A172 (cell line): ENCODE data around the gene CRK. TPM values are rescaled to one million over a fixed set of nuclear protein-coding genes. Genes with fewer than 3 reads are reported as not detected.

Source experiments
- DNase-seq: peaks from one replicate; pipeline ENCODE4 v3.0.0-alpha.2; 2015; ENCODE audit warnings: low spot score
- total RNA-seq: library from RNA; depleted of rRNA; stranded (reverse); fragments of >200 nt; shearing (Covaris generic); gene quantifications from 2 replicates; pipeline ENCODE4 v1.2.3, GENCODE V29; 2014; rRNA removed

The CRK gene
- 84.2 and 89.2 TPM in 2 replicates for total RNA-seq

DNA sequence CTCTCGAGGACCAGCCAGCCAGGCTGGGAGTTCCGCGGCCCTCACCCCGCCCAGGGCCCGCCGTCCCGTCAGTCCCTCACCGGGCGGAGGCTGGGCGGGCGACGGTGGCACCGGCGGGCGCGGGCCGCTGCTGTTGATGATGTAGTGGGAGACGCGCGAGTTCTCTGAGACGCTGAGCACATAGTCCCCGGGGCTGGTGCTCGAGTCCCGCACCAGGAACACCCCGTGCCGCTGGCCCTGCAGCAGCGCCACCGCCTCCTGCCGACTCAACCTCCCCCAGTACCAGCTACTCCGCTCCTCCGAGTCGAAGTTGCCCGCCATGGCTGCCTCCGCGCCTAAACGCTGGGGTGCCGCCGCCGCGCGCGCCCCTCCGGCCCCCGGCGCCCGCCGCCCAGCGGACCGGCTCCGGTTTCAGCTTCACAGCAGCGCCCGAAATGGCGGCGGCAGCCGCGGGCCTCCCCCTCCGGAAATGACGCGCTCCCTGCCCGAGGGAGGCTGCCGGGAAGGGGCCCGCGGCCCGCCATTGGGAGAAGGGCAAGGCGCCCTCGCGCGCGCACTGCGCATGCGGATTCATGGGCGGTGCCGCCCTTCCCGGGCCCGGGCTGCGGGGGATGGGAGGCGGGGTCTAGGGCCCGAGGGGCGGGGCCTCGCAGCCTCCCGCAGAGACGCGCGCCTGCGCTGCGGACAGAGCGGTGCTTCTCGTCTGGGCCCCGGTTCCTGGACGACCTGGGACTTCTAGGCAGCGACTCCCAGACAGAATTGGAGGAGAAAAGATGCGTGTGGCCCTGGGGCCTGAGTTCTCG, at the start of gene CRK:
TSS of gene CRK (minus strand) at position 436 of the 803 bp plus-strand sequence. CDS start at position 321, 115 bp downstream.
- peak; percentile 93 for DNase-seq

DNA sequence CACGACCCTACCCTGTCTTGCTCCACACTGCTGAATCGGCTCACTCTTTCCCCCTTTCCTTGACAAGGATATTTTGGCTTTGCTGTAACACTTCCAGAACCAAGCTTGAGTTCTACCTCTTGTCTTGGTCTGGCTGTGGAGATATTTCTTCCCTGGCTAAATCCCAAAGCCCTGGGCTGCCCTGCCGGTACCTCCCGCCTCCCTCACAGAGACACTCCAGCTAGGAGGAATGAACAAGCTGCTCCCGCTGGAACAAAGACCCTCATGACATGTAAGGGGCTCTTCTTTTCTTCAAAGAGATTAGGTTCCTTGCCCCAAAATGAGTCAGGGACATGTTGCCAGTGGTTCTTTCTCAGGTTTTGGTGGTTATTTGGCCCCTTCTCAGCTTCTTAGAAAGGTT, 49.6 kb upstream of the CRK start:
- DNase-seq, result no peak

DNA sequence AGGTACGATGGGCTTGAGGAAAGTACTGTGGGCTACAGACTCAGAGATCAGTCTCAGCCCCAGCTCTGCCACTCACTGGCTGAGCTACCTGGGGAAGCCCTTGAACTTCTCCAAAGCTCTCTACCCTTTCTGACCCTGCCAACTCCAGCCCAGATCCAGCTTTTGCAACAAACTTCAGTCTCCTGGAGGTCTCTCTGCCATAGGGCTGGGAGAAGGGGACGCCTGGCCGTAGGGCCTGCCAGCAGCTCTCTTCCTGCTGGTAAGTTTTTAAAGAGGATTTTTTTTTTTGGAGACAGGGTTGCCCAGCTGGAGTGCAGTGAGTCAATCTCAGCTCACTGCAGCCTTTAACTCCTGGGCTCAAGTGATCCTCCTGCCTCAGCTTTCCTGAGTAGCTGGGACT, 48.8 kb upstream of the CRK start:
- no peak for DNase-seq

DNA sequence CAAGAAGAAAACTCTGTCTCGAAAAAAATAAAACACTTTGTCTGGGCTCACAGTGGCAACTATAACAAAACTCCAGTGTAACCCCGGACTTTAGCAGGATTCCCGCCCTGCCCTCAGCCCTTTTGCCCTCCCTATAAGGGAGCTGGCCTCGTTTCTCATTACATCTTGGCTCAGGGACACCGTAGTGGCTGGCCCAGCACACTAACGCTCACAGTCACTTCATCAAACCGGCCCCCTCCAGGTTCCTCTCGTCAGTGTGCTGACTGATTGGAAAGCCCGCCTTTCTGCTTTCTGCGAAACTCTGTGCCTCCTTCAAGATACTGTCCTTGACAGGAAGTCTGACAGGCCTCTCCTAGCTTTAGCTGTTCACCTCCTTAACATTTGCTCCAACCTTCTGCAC, 47.7 kb upstream of the CRK start:
- no peak for DNase-seq

DNA sequence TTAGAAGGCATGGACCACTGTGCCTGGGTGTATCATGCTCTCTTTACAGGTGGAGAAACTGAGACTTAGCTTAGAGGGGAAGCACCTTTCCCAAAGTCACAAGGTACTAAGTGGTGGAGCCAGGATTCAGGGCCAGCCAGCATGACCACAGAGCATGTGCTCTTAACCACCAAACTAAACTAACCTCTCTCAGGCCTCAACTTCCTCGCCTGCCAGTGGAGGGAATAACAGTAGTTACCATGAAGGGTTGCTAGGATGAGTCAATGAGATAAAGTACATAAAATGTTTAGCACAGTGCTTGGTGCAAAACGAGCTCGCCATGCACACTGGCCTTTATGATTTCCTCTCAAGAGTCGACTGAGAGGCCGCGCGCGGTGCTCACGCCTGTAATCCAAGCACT, 42.8 kb upstream of the CRK start:
- DNase-seq, result no peak

DNA sequence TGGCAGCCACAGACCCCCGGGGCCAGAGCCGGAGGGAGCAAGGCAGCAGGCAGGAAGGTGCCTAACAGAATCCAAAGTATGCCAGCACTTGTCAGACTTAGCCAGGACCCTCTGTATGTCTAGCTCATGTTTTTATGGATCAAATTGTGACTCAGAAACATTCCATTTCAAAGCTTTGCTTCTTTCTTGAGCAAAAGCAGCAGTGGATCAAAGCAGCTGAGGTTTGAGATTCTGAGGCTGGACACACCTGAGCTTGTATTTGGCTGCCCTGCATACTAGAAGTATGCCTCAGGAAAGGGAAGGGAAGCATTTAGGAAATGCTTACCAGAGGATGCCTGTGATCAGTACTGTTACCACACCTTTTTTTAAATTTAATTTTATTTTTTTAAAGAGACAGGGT, 42.2 kb upstream of the CRK start:
- DNase-seq, result no peak

DNA sequence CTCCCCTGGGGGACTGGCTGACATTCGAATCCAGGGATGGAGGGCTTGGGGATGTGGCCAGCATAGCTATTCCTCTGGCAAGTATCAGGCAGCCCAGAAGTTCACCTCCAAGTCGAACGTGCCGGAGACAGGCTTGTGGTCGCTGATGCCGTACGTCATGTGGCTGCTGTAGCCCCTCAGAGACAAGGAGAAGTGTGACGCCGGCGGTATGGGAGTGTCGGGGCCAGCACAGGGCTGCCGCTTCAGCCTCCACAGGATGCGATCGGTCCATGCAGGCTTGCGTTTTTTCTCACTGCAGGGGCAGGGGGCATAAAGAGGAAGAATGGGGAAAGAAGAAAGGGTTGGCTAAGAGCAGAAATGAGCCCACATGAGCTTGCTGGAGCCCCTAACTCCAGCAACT, 41.8 kb upstream of the CRK start:
- DNase-seq, result no peak

DNA sequence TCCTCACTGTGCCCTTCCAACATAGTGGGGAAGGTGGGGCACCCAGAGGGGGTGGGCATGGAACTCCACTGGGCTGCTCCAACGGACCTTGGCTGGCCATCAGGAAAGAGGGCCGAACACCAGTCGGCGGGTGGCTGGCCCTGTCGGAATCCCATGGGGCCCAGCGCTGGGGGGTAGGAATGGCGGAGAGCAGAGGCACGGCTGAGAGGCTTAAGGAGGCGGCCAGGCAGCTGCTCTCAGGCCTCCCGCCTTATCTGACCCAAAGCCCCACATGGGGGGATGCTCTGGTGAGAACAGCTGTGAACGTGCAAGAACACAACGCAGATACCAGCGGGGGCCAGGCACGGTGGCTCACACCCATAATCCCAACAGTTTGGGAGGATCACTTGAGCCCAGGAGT, 40.8 kb upstream of the CRK start:
- no peak for DNase-seq

DNA sequence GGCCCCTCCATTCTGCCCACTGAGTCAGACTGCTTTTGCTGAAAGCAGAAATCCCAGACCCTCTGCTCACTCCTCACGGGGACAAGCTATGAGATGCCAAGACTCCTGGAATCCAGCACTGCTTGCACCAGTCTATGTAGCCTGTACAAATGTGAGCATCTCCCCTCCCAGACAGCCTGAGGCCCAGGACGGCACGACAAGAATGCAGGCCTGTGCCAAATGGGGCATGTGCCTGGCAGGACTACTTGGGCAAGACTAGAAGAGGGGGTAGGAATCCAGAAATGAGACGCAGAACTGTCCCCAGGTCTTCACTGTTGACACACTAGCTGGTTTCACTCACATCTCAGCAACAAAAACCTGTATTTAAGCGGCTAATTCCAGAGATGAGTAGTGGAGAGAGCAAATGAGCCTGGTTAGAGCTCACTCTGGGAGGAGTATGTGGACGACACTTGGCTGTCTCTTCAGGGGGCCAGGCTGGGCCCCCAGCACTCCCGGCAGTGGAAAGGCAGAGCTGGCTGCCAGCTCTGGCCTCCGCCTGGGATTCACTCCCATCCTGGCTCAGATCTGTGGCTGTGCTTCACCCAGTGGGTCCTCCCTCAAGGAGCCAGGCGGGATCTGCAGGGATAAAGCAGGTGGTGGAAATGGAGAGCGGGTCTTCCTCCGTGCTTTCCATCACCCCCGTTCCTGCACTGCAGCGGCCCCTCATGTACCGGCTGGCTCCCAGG, 39.4 kb upstream of the CRK start:
- no peak for DNase-seq

DNA sequence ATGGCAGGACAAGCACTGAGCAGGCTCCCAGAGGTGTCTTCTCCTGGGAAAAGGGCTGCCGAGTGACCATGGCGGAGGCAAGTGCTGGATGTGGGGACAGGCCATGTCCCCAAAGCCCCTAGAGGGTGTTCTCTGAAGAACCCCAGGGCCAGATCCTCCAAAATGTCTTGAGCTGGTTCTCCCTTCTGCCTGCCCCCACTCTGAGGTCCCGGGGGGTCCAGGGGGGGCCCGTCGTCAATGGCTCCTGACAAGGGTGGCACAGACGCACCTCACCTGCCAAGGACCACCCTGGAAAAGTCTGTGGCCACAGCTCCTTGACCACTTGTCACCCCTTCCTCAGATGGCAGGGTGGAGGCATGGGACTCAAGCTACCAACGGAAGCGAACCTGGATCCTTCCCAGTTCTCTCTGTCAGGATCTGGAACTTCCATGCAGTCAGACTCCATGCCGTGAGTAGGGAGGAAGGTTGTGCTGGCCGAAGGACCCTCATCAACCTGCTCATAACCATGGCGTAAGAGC, 38.8 kb upstream of the CRK start:
- DNase-seq, result no peak

DNA sequence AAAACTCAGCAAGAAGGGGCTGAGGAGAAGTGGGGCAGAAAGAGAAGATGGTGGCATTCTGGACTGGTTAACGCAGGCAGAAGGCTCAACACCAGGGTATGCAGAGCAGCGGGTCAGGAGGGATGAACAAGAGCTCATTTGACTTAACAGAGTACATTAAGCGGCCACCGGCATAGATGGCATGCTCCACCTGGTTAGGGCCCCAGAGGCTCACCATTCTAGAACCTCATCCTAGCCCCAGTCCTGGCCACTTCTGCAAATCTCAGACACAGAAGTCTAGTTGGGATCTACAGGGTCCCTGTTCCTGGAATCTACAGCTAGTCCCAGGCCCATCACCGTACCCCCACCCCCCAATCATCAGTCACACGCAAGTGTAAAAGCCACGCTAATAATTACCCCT, 38.2 kb upstream of the CRK start:
- no peak for DNase-seq

DNA sequence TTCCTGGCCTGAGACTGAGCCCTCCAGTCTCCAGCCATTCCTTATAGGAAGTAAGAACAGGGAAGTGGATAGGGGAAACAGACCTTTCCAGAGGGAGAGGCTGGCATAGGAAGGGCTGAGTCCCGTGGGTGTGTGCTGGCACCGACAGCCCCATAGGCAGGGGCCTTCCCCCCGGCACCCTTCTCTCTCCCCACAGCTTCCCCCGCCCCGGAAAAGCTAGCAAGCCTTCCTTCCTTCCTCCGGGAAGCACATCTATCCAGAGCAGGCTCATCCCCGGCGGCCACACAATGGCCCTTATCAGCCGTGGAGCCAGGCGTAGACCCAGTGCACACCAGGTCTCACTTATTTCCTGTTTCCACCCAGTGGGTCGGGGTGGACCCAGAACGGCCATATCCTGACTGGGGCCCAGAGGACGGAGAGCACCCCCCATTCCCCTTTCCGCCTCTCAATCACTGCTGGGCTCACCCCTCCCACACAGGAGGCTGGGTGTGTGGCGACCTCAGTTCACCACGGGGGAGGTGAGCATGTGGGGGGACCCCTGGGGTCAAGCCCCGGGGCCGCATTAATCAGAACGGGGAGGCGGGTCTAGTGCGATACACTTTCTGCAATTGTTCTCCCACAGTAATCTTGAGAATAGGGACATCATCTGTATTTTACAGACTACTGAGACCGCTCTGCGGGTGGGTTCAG, 37.4 kb upstream of the CRK start:
- no peak for DNase-seq

DNA sequence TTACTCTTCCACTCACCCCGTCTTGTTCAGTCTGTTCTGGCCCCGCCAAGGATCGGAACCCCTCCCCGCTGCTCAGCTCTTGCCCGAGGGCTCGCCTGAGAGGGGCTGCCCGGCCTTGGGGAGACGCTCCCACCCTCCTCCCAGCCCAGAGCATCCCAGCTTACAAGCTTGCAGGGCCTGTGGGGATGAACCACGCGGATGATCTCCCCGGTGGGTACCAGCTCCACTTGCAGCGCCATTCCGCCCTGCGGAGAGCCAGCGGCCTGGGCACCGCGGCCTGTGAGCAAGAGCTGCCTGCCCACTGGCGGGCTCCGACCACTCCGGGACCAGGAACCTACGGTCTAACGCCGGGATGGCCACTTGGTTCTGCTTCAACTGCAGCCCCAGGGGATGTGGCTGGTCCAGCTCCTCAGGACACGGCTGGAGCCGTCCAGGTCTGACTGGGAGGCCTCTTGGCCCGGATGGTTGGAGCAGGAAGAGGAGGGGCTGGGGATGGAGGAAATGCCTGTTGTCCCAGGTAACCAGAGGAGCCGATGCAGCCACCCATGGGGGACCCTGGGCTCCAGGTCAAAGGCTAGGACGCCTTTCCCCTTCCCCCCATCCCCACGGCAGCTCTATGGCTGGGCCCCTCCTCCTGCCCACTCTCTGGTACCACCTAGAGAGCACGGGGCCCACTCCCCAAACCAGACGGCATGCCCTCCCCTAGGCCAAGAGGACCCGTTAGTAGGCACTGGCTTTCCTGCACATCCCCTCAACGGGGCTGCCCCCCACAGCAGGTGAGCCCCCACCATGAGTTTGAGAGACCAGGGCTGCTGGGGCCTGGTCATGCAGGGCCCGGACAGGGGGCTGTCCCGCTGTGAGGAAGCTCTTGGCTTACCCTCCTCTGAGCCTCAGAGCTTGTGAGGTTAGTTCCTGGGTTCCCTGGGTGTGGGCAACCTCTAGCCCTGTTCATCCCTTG, 36.5 kb upstream of the CRK start, which contains the start of gene MYO1C:
TSS of gene MYO1C (minus strand) at position 438 of the 958 bp plus-strand sequence. CDS start at position 239, 199 bp downstream.
- DNase-seq, result no peak

DNA sequence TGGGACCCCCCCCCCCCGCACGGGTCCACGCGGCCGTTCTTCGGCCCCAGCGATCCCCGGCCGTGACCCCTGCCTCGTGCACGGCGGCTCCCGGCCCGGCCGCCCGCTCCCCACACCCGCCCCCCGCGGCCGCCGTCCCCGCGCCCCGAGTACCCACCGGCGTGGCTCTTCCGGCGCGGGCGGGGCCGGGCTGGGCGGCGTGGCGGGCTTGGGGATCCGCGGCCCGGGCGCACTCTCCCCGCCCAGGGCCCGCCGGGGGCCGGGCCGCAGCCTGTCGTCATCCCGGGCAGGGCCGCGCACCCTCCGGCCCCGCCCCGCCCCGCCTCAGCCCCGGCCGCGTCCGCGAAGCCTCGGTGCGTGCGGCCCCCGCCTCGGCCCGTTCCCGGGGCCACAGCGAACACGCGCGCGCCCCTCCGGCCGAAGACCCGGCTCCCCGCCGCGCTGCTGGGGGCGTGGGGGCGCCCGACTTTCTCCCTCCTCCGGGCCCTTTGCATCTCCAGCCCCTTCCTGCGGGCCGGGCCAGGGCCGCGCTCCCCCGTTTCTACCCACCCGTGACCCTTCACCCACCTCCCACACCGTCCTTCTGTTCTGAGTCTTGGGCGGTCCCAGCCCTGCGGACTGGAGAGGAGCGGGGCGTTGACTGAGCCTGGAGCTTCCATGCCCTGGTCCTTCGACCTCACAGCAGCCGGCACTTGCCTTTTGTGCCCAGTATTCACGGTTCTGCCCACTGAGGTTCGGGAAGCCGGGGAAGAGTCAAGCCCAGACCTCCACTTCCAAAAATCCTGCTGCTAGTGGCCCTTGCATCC, 35.6 kb upstream of the CRK start:
- no peak for DNase-seq

DNA sequence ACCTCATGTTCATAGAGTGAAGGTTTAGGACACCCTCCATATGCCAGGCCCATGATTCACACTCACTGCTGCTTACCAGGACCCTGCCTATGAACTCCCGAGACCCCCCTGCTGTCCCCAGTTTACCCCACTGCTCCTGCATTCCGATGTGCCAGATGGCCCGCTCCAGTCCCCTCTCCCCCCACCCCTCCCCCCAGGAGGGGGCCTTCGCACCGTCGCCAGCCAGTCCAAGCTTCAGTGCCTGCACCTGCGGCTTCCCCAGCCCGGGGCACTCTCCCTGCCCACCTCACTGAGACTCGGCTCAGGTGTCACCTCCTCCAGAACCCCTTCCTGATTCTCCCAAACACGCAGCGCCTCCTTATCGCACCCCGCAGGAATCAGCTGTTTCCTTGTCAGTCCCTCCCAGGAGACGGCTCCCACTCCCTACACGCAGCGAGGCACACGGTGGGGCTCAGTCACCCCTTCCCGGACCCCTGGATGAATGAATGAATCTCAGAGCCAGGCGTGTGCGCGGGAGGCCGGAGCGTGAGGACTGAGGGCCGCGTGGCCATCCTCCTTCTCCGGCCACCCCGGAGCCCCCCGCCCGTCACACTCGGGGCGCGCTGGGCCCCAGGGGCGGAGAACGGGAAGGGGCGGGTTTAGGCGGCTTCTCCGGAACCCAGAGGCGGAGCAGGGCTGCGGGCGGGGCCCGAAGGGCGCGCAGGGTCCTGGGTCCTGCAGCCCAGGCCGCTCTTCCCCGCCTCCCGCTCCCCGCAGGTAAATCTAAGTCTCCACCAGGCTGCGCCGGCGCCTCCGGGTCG, 34.8 kb upstream of the CRK start:
- no peak for DNase-seq

DNA sequence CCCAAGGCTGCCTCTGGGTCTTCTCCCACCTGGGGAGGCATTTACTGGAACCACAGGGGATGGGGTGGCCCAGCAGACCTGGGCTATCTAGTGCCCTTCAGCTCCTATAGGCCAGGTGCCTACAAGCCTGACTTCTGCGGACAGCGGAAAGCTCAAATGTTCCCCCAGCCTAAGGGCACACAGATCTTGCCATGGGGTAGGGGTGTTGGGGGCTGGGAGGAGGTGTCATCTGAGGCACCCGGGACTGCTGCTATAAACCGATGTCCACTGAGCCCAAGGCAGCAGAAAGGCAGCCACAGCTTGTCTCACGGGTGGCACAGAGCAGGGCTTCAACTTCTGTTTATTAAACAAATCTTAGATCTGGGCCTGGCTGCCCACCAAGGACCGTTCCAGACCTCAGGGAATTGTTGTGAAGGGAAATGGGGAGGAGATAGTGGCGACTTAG, 32.8 kb upstream of the CRK start:
- DNase-seq, result no peak

DNA sequence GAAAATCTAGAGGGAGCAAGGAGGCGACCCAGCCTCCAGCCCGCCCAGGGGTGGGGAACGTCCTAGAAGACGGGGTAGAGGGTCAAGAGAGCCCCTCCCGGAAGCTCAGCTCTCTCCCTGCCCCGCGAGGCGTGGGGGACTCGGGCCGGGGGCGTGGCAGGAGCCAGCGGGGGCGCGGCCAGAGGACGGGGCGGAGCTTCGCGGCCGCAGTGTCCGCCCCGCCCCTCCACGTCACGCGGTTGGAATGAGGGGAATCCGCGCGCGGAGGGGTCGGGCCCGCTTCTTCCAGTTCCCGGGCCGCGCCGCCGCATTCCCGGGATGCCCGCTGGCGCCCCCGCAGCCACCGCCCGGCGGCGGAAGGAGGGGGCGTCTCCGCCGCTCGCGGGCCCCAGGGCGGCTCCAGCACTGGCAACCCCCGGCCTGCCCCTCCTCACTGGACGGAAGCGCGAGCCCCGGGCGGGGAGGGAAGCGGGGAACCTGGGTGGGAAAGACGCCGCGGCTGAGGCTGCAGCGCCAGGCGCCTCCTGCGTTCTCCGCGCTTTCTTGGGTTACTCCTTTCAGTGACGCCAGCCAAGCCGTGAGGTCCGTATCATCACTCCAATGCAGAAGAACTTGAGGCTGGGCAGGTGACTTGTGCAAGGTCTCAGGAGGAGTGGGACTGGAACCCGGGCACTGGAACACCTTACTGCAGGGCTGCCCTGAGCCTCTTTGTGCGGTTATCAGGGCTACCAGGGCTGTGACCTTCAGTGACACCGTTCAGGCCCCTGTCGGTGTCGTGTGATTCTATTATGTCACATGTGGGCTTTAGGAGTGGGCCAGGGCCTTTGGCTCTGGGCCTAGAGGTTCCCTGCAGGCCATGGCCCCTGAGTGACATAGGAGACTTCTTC, 32.1 kb upstream of the CRK start:
- DNase-seq, result peak; percentile 76
